GM18873 (cell line): Measurements from ENCODE around the gene GRID2.
A peak's percentile ranks its signal among the peaks of the same experiment; 100 is the strongest.

Experiments
- ATAC-seq: cut with Tn5 transposase; IDR thresholded peaks from one replicate; pipeline ENCODE4 v1.9.1; 2021; ENCODE audit warnings: mild to moderate bottlenecking, moderate library complexity, moderate number of reproducible peaks; ENCODE audit not compliant: unreplicated experiment, low FRiP score

Gene GRID2

DNA sequence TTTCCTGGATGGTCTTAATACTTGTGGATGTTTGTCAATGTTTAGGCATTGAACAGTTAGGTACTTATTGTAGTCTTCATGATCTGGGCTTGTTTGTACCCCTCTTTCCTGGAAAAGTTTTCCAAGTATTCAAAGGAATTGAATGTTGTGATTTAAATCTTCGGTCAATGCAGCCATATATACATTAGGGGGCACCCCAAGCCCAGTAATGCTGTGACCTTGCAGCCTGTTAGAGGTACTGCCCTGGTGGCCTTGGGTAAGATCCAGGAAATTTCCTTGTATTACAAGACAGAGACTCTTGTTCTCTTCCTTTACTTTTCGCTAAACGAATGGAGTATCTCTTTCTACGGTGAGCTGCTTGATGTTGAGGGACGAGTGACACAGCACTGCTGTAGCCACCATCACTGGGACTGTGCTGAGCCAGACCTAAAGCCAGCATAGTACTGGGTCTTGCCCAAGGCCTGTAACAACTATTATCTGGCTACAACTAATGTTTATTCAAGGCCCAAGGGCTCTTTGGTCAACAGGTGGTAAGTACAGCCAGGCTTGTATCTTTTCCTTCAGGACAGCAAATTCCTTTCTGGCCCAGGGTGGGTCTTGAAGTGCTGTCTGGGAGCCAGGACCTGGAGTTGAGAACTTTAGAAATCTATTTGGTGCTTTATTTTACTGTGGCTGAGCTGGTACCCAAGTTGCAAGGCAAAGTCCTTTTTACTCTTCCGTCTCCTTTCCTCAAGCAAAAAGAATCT, 1406.5 kb downstream of the GRID2 start:
- peak; percentile 69 for ATAC-seq

DNA sequence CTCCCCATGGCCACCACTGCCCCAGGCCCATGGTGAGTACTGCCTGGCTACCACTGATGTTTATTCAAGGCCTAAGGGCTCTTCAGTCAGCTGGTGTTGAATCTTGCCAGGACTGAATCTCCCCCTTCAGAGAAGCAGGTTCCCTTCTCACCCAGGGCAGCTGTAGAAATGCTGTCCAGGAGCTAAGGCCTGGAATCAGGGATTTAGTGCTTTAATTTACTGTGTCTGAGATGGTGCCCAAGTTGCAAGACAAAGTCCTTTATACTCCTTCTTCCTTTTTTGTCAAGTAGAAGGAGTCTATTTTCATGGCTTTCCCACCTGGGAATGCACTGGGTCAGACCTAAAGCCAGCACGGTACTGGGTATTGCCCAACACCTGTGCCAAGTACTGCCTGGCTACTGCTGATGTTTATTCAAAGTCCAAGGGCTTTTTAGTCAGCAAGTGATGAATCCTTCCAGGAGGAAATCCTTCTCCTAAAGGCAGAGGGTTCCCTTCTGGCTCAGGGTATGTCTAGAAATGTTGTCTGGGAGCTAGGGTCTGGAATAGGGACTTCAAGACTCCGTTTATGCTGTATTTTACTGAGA, 1407.2 kb downstream of the GRID2 start:
- ATAC-seq, result no peak

DNA sequence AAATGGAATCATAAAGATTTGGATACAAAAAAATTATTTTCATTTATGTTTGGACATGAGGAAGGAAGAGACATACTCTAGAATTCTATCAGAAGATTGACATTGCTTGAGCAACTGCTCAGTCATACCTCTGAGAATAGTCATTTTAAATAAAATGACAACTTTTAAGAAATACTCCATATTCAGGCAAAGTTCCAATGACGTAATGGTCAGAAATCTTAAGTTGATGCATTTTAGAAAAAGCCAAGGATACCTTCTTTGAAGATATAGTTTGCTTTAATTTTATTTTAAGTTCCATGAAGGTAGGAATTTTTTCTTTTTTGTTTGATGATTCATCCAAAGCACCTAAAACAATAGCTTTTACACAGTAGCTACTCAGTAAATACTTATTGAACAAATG, 1414.5 kb downstream of the GRID2 start:
- no peak for ATAC-seq

DNA sequence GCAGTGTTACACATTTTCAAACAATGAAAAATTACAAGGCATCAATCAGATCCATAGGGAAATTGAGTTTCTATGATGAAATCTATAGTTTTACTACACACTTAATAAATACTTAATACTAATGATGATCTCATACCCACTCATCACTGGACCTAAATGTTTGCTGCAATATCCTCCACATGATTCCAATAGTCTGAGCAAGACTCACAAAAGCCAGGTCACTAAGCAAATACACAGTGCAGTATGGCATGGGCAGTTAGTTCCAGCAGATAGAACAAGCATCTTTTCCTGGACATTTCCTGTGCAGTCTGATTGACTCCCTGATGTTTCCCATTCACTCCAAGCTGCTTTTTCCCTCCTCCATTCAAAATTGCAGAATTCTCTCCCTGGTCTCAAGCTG, 1415.8 kb downstream of the GRID2 start:
- no peak for ATAC-seq

DNA sequence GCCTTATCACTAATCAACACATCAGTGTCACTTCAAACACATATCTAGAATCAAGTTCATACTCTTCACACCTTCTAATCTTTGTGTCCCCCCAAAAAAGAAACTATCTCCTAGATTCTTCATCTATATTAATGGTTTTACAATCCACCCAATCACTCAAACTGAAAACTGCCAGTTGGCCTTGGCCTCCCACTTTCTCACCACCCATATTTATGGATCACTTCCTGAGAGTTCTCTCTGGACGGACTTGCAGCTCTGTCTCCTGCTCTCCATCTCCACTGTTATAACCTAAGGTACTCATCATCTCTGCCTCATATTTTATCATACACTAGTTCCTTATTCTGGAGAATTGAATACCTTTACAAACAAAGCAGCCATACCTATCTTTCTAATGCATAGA, 1418.7 kb downstream of the GRID2 start:
- no peak for ATAC-seq

DNA sequence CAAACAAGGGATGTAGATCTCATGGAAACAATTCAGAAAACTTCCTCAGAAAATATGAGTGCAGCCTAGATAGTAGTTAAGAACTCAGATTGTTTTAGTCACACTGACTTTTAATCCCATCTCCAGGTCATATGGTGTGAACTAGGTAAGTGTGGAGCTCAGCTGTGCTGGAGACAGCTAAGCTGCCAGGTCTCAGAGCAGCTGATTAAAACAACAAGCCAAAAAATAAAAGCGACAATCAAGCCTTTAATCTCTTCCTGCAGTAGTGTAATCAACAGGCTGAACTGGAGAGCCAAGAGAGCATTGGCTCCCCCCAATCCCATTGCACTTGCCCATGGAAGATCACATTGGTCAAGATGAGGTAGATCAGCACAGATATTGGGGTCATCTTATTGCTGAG, 1426.5 kb downstream of the GRID2 start:
- ATAC-seq, result no peak

DNA sequence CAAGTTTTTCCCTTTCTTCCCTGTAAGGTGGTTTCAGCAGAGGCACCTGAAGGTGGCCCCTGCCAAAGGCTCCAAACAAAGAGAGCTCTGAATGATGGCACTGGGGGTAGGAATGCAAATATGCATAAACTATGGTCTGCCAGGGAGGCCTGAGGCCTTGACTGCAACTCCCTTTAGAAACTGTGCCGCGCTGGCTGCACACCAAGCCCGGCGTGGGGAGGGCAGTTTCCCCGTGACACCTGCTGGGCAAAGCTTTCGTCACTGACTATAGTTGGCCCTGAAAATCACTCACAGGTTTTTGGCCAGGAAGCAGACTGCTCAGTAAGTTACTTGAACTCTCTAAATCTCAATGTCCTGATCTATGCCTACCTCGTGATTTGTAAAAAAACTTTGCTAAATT, 1427.0 kb downstream of the GRID2 start:
- no peak for ATAC-seq

DNA sequence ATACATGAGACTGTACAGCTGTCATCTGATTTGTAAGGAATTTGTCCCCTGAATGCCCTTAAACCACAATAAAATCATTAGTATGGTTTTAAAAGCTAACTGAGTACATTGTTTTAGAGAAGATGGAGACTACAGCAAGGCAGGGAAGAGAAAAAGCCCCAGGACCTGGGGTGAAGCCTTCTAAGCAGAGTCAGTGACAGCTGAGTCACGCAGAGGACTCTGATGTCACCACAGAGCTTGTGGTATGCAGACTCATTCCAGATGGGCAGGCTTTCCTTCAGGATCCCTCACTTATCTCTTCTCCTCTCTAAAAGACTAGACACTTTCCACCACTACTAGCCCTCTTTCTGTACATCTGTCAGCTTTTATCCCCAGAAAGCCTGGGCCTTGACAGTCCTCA, 1427.7 kb downstream of the GRID2 start:
- ATAC-seq, result no peak

DNA sequence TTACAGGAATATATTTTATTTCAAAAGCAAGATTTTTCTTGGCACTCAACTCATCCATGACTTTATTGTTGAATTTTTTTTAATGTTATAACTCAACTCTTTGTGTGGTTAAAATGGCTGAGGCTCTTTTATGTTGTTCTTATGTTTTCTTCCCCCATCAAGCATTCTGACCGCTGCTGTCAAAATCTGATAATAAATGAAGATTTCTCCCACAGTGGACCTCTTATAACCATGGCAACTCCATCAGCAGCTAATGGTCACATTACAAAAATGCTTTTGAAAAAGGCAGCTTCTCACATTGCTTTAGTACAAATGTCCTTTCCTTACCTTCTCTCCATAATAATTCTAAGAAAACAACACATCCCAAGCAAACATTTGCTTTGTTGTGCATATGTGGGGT, 1428.7 kb downstream of the GRID2 start:
- no peak for ATAC-seq

DNA sequence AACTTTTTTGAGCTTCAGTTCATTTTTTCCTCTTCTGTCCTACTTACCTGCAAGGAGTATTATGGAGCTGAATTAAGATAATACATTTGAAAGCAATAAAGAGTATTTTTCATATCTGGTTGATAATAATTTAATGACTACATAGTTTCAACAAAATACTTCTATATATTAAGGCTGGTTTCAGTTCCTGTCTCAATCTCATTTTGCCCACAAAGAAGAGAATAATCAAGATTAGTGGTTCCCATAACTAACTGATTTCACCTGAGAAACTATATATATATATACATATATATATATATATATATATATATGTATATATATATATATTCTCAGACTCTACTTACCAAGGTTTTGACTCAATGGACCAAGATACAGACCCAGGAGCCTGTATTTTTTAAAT, 1437.1 kb downstream of the GRID2 start:
- no peak for ATAC-seq

DNA sequence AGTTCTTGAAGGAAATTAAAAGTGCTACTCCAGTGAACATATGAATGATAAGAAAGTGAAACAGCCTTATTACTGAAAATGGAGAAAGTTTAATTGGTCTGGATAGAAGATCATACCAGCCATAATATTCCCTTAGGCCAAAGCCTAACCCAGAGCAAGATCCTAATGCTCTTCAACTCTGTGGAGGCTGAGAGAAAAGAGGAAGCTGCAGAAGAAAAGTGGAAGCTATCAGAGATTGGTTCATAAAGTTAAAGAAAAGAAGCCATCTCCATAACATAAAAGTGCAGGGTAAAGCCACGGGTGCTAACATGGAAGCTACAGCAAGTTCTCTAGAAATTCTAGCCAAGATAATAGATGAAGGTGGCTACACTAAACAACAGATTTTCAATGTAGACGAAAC, 1439.3 kb downstream of the GRID2 start:
- ATAC-seq, result no peak

DNA sequence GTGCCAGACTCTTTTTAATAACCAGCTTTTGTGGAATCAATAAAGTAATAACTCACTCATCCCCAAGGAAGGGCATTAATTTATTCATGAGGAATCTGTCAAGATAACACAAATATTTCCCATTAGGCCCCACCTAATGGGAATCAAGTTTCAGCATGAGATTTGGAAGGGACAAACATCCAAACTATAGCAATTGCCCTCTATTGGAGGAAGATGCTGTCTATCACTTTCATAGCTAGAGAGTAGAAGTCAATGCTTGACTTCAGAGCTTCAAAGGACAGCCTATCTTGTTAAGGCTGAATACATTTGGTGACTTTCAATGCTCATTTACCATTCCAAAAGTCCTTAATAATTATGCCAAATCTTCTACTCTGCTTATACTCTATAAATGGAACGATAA, 1439.9 kb downstream of the GRID2 start:
- no peak for ATAC-seq

DNA sequence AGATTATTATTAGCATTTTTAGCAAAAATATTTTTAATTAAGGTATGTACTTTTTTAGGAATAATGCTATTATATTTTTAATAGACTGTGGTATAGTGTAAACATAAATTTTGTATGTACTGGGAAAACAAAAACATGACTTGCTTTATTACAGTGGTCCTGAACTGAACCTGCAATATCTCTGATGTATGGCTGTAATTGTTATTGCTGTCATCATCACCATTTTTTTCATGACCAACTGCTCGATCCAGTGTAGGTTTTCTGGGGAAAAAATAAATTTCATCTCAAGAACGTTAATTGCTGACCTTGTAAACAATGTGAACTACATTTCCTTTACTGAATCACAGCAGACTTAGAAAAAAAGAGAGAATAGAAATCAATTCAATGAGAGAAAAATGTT, 1441.2 kb downstream of the GRID2 start:
- no peak for ATAC-seq

DNA sequence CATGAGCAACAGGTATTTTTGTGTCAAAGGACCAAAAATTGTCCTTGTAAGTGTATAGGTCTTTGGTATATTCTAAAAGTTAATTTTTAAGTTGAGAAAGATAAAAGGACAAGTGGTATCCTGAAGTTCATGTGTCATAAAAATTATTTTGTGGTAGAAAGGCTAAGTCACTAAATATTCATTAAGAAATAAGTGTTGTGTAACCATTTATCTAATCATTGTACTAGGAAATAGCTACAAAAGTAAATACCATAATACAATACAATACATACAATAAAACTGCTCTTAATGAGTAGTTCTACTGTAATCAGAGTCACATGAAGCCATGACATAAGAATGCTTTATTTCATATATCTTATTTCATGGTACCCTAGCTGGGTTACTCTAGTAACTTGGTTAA, 1442.3 kb downstream of the GRID2 start:
- ATAC-seq, result no peak

DNA sequence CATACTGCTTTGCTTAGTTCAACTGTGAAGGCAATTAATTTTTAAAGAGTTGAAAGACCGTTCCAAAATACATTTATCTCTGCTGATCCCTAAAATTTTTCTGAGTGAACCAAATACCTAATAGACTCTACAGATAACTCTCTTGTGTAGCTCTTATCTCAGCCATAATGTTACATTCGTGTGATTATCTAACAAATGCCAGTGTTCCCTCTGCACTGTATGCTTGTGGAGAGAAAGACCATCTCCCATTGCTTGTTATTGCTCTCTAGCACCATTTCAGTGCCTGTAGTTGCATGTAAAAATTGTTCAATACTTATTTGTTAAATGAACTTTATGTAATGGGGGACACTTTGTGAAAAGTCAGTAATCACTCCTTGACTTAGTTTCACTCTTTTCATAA, 1443.5 kb downstream of the GRID2 start:
- ATAC-seq, result no peak

DNA sequence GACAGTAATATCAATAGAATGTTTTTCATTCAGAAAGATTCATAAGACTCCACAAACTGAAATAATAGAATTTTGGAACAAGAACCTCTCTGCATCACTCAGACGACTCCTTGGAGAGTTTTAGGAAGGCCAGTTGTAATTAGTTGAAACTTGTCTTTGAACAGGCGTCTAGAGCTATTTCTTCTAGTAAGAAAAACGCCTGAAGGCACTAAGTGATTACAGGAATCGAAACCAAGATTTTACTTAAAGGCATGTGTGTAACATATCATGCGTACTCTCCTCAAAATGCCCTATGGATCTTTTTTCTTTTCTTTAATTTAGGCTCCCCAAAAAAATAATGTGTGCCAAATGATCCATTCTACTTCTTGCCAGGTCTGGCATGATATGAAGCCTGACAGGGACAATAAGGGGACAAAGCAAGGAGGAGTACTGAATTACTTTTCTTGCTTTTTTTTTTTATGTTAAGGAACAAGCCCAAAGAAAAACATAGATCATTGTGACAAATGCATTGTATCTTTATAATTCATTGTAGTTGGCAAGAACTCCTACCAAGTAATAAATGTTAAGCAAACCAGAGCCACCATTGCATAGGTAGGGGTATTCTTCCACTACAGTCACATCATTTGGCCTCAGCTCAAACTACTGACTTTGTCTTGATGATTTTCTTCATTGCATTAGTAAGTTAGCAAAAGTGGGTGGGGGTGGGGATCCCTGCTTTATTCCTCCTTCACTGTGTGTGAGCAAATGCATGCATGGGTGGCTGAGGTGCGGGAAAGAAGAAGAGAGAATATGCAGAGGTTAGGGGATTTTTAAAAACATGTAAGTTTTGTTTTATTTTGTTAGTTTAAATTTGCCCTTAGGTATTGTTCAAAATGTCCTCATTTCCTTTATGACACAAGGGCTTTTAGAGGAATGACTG, 1444.9 kb downstream of the GRID2 start:
- peak; percentile 8 for ATAC-seq

DNA sequence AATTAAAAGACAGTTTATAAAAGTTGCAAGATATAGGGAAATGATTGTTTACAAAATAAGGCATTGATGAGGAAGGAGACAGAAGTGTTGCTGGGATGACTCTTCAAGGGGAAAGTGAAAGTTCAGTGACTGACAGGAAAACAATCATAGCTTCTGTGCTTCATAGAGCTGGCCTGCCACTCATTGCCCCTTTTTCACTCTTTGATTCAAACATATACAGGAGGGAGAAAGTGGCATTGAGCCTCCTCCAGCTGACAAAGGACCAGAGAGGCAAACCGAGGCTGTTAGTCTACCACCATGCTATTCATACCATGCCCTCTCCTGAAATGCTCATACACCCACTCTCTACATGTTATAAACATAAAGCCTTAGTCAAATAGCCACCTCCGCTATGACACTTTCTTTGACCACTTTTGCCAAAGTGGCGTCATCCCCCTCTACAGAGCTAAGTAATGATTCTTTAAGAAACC, 1445.6 kb downstream of the GRID2 start:
- ATAC-seq, result peak; percentile 69

DNA sequence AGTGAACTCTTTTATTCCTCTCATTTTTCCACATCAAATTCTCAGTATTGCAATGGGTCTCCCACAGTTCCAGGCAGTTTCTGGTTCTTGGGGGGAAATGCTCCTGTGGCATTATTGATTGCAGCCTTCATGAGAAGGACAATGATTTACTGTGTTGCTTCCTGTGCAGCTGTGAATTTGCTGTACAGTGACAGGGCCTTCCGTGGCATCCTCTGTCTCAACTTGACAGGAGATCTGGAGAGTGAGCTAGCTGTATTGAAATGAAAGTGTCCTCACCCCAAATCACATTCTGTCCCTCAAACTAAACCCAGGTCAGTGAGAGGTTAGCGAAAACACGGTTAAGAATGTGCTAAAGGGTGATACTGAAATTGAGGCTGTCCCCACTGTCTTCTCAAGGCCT, 1447.6 kb downstream of the GRID2 start:
- peak; percentile 51 for ATAC-seq

DNA sequence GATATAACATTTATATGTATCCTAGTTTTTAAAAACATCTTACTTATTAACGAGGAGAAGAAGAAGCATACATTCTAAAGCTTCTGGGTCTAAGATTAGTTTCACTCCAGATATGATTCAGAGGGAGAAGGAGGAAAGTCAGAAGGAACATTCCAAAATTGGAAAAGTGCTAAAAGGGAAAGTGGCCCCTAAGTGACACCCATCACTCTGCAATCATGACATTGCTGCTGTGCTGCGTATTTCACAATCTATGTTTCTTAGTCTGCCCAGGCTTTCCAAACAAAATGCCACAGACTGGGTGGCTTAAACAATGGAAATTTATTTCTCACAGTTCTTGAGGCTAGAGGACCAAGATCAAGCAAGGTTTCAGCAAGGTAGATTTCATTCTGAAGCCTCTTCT, 1452.3 kb downstream of the GRID2 start:
- no peak for ATAC-seq

DNA sequence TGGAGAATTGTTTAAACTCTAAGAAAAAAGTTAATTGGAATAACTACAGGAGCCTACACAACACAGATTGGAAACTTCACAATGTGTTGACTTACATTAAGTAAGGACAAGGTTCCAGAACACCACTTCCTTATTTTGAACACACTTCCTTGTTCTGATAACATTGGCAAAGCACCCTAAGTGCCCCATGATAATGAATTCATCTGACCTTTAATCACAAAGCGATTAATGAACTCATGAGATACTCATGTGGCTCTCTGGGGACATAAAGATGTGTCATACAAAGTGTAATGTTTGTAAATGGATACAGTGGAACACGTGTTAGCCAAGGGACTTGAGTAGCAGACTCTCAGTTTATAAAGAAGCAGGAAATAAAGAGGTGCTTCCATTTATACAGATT, 1455.7 kb downstream of the GRID2 start:
- ATAC-seq, result no peak

DNA sequence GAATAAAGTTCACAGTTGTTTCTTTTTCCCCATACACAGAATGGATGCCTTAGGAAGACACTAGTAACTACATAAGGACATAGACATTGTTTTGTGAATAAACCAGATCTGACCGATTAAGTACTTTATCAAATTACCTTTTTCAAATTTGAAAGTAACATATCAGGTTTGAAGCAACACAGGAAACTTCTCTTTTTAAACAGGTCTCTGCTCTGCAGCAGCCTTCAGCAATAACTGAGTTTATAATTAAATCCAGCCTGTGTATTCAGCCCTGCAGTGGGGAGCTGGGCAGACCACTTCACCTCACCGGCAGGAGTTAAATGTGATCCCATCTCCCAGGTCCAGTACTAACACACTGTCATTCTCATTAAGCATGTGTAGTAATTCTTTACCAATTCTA, 1456.5 kb downstream of the GRID2 start:
- no peak for ATAC-seq
